Coronary artery (tissue), 2 donors: ENCODE measurements around the gene C1orf52.
A peak's percentile ranks its signal among the peaks of the same experiment; 100 is the strongest.
"Not testable (repeated sequence)": the region's sequence is repeated elsewhere in the genome, so short reads cannot be mapped to it uniquely, and the experiment has no call there.

Experiments used
- DNase-seq: peaks from one replicate; pipeline ENCODE4 v3.0.0-alpha.2; 2017; ENCODE audit warnings: low spot score
- H3K27ac ChIP-seq, 2 donors: fragments of 200-600 bp; sonication (generic); one replicate each; pipeline ENCODE4 v1.5.1; 2016 to 2019
- H3K4me3 ChIP-seq: fragments of 200-600 bp; sonication (generic); 2 replicates; pipeline ENCODE4 v1.5.1; 2016; ENCODE audit warnings: mild to moderate bottlenecking, moderate library complexity
- CTCF ChIP-seq: fragments of 200-600 bp; sonication (generic); IDR thresholded peaks from one replicate; pipeline ENCODE4 v1.5.1; 2019; ENCODE audit warnings: antibody characterized with exemption

The C1orf52 gene

GRCh38 chr1:85273397-85273796 lies 13.9 kb upstream of the C1orf52 start:
- Histone ChIP-seq H3K27ac (no peak overlapping the region), H3K4me3 (no peak overlapping the region)
- no peak for DNase-seq
- no peak for TF ChIP-seq CTCF

GRCh38 chr1:85268801-85269585 lies 9.5 kb upstream of the C1orf52 start:
- H3K27ac ChIP-seq = no peak overlapping the region
- no peak for TF ChIP-seq CTCF
- H3K4me3 ChIP-seq = no peak overlapping the region
- no peak for DNase-seq

GRCh38 chr1:85267313-85267712 lies 7.9 kb upstream of the C1orf52 start:
- DNase-seq = no peak
- no peak for TF ChIP-seq CTCF
- no peak overlapping the region for H3K27ac ChIP-seq
- no peak overlapping the region for H3K4me3 ChIP-seq

GRCh38 chr1:85264150-85264549 lies 4.7 kb upstream of the C1orf52 start:
- no peak overlapping the region for H3K27ac ChIP-seq

GRCh38 chr1:85262985-85263384 lies 3.5 kb upstream of the C1orf52 start:
- DNase-seq = no peak
- Histone ChIP-seq H3K4me3 (no peak overlapping the region), H3K27ac (no peak overlapping the region)

More at GRCh38 chr1:85264150-85264549, 4.7 kb upstream of the C1orf52 start:
- no peak for DNase-seq
- H3K4me3 ChIP-seq = no peak overlapping the region
- TF ChIP-seq CTCF = no peak

GRCh38 chr1:85259912-85260274 lies 431 bp upstream of the C1orf52 start:
- DNase-seq = no peak
- H3K27ac ChIP-seq = peak overlapping the region; percentile 42 to 91
- no peak for TF ChIP-seq CTCF
- peak overlapping the region; percentile 92 for H3K4me3 ChIP-seq

More at GRCh38 chr1:85262985-85263384, 3.5 kb upstream of the C1orf52 start:
- no peak for TF ChIP-seq CTCF

GRCh38 chr1:85258536-85259117 lies 835 bp downstream of the C1orf52 start:
- no peak for TF ChIP-seq CTCF

GRCh38 chr1:85249042-85249441 lies 10.4 kb downstream of the C1orf52 start:
- H3K4me3 ChIP-seq, DNase-seq, H3K27ac ChIP-seq: not testable (repeated sequence)

More at GRCh38 chr1:85258536-85259117, 835 bp downstream of the C1orf52 start:
- peak; percentile 72 for DNase-seq
- peak overlapping the region; percentile 42 to 91 for H3K27ac ChIP-seq
- H3K4me3 ChIP-seq = peak overlapping the region; percentile 92
